ENCODE results near the gene ANKEF1. TPM values are rescaled to one million over a fixed set of nuclear protein-coding genes. Genes with fewer than 3 reads are reported as not detected.

The ANKEF1 gene
- total RNA-seq, 1 donor from 2014 or later: 8.2 TPM

GRCh38 chr20:10040070-10040975, 5.5 kb downstream of the ANKEF1 start:
- TF ChIP-seq CTCF (IDR thresholded peaks at IDR 0.05; ENCODE audit: insufficient read depth, low read length, poor library complexity, severe bottlenecking): no peak
- Histone ChIP-seq H3K4me3 (ENCODE audit: low read depth, low read length) (no peak overlapping the region), H3K27me3 (ENCODE audit: control insufficient read depth, insufficient read depth, low read length) (no peaks in the 10 kb centered on the region), H3K36me3 (ENCODE audit: control insufficient read depth, insufficient read depth, low read length) (no peaks in the 10 kb centered on the region)
- DNase-seq (ENCODE audit: low read depth): no peak

- H3K4me3 ChIP-seq (ENCODE audit: low read depth, low read length): no peak overlapping the region
- no peaks in the 10 kb centered on the region for H3K36me3 ChIP-seq (ENCODE audit: control insufficient read depth, insufficient read depth, low read length)
- no peak for DNase-seq (ENCODE audit: low read depth)
- no peak for TF ChIP-seq CTCF (IDR thresholded peaks at IDR 0.05; ENCODE audit: insufficient read depth, low read length, poor library complexity, severe bottlenecking)
- H3K27me3 ChIP-seq (ENCODE audit: control insufficient read depth, insufficient read depth, low read length): no peaks in the 10 kb centered on the region
Measured at GRCh38 chr20:10042086-10042485, 7.3 kb downstream of the ANKEF1 start.

GRCh38 chr20:10047427-10047826, 12.6 kb downstream of the ANKEF1 start:
- DNase-seq (ENCODE audit: low read depth): no peak
- Histone ChIP-seq H3K27me3 (ENCODE audit: control insufficient read depth, insufficient read depth, low read length) (no peaks in the 10 kb centered on the region), H3K4me3 (ENCODE audit: low read depth, low read length) (no peak overlapping the region), H3K36me3 (ENCODE audit: control insufficient read depth, insufficient read depth, low read length) (no peaks in the 10 kb centered on the region)
- peak; percentile 41 for TF ChIP-seq CTCF (IDR thresholded peaks at IDR 0.05; ENCODE audit: insufficient read depth, low read length, poor library complexity, severe bottlenecking)

GRCh38 chr20:10051185-10051584, 16.4 kb downstream of the ANKEF1 start:
- TF ChIP-seq CTCF (IDR thresholded peaks at IDR 0.05; ENCODE audit: insufficient read depth, low read length, poor library complexity, severe bottlenecking): no peak
- H3K27me3 ChIP-seq (ENCODE audit: control insufficient read depth, insufficient read depth, low read length): no peaks in the 10 kb centered on the region
- no peak overlapping the region for H3K4me3 ChIP-seq (ENCODE audit: low read depth, low read length)
- no peaks in the 10 kb centered on the region for H3K36me3 ChIP-seq (ENCODE audit: control insufficient read depth, insufficient read depth, low read length)
- no peak for DNase-seq (ENCODE audit: low read depth)

GRCh38 chr20:10059006-10059405, 24.2 kb downstream of the ANKEF1 start:
- H3K36me3 ChIP-seq (ENCODE audit: control insufficient read depth, insufficient read depth, low read length): no peaks in the 10 kb centered on the region
- no peak for DNase-seq (ENCODE audit: low read depth)
- H3K4me3 ChIP-seq (ENCODE audit: low read depth, low read length): no peak overlapping the region
- H3K27me3 ChIP-seq (ENCODE audit: control insufficient read depth, insufficient read depth, low read length): no peaks in the 10 kb centered on the region
- no peak for TF ChIP-seq CTCF (IDR thresholded peaks at IDR 0.05; ENCODE audit: insufficient read depth, low read length, poor library complexity, severe bottlenecking)

- no peak for TF ChIP-seq CTCF (IDR thresholded peaks at IDR 0.05; ENCODE audit: insufficient read depth, low read length, poor library complexity, severe bottlenecking)
- DNase-seq (ENCODE audit: low read depth): no peak
- Histone ChIP-seq H3K27me3 (ENCODE audit: control insufficient read depth, insufficient read depth, low read length) (no peaks in the 10 kb centered on the region), H3K36me3 (ENCODE audit: control insufficient read depth, insufficient read depth, low read length) (no peaks in the 10 kb centered on the region), H3K4me3 (ENCODE audit: low read depth, low read length) (no peak overlapping the region)
Measured at GRCh38 chr20:10060226-10060625, 25.4 kb downstream of the ANKEF1 start.

Measured in kidney epithelial cell (primary cell).